Stromal cell of bone marrow (primary cell): ENCODE results near the gene GOPC.

ENCODE experiments used
- DNase-seq: peaks from one replicate; pipeline ENCODE4 v3.0.0-alpha.2; 2012; ENCODE audit warnings: low read depth

Gene GOPC

GRCh38 chr6:117595099-117595923 lies 7.0 kb downstream of the GOPC start:
- no peak for DNase-seq

- DNase-seq = no peak
Measured at GRCh38 chr6:117592983-117593759, 9.1 kb downstream of the GOPC start.

GRCh38 chr6:117591405-117591804 lies 10.9 kb downstream of the GOPC start:
- DNase-seq = no peak

GRCh38 chr6:117590447-117590846 lies 11.9 kb downstream of the GOPC start:
- no peak for DNase-seq

GRCh38 chr6:117585647-117586046 lies 16.7 kb downstream of the GOPC start:
- DNase-seq = no peak

- no peak for DNase-seq
Measured at GRCh38 chr6:117574198-117574597, 28.1 kb downstream of the GOPC start.

- DNase-seq = no peak
Measured at GRCh38 chr6:117573006-117573680, 29.2 kb downstream of the GOPC start.

GRCh38 chr6:117568831-117569410 lies 33.4 kb downstream of the GOPC start:
- DNase-seq = no peak

GRCh38 chr6:117568247-117568646 lies 34.1 kb downstream of the GOPC start:
- no peak for DNase-seq

- no peak for DNase-seq
Measured at GRCh38 chr6:117564681-117565080, 37.6 kb downstream of the GOPC start.

- DNase-seq = no peak
Measured at GRCh38 chr6:117561128-117561527, 41.2 kb downstream of the GOPC start.

- DNase-seq = no peak
Measured at GRCh38 chr6:117559299-117559698, 43.0 kb downstream of the GOPC start.

- no peak for DNase-seq
Measured at GRCh38 chr6:117558818-117559217, 43.5 kb downstream of the GOPC start.

- DNase-seq = no peak
Measured at GRCh38 chr6:117557951-117558350, 44.4 kb downstream of the GOPC start.

GRCh38 chr6:117555882-117556498 lies 46.3 kb downstream of the GOPC start:
- DNase-seq = peak; percentile 17

- no peak for DNase-seq
Measured at GRCh38 chr6:117555262-117555849, 47.0 kb downstream of the GOPC start.

GRCh38 chr6:117553142-117553541 lies 49.2 kb downstream of the GOPC start:
- DNase-seq = no peak

- DNase-seq = no peak
Measured at GRCh38 chr6:117552618-117553017, 49.7 kb downstream of the GOPC start.

- DNase-seq = no peak
Measured at GRCh38 chr6:117550618-117551242, 51.6 kb downstream of the GOPC start.

- no peak for DNase-seq
Measured at GRCh38 chr6:117550078-117550600, 52.2 kb downstream of the GOPC start.

- DNase-seq = no peak
Measured at GRCh38 chr6:117549611-117550010, 52.7 kb downstream of the GOPC start.
